Caco-2 (cell line): ENCODE data around the gene FMOD. TPM values are rescaled to one million over a fixed set of nuclear protein-coding genes. Genes with fewer than 3 reads are reported as not detected.

Source experiments
- BruUV-seq: library from RNA; stranded (reverse); fragments of 400-500 nt; replicated peaks from 2 replicates; lab custom pipeline; 2021; lab: Mats Ljungman, UMichigan
- CTCF ChIA-PET: fragments of 300-600 bp; sonication (Branson Sonifier 250); formaldehyde crosslinking; loops from one replicate; lab custom pipeline; 2022; ENCODE audit warnings: antibody characterized with exemption; lab: Charles Lee
- POLR2A ChIA-PET: fragments of 300-600 bp; sonication (Branson Sonifier 250); formaldehyde crosslinking; loops from one replicate; lab custom pipeline; 2022; ENCODE audit warnings: antibody characterized with exemption; lab: Charles Lee
- DNase-seq, 2 experiments: peaks; one replicate each; pipeline versions ENCODE4 v3.0.0 to v3.0.0-alpha.2; 2020 to 2022
- H3K27me3 ChIP-seq: replicated peaks from 2 replicates; pipeline ENCODE4 v1.6.0; 2011; ENCODE audit warnings: low read length; ENCODE audit not compliant: control insufficient read depth, insufficient read depth
- H3K36me3 ChIP-seq: 2 replicates; pipeline ENCODE4 v1.5.1; 2011; ENCODE audit warnings: low read length; ENCODE audit not compliant: control insufficient read depth, insufficient read depth
- H3K4me1 ChIP-seq: fragments of 250-450 bp; sonication (Bioruptor Pico); 2 replicates; pipeline ENCODE4 v1.5.1; 2020; ENCODE audit warnings: mild to moderate bottlenecking
- H3K4me3 ChIP-seq: 2 replicates; pipeline ENCODE4 v1.5.1; 2011; ENCODE audit warnings: low read depth, mild to moderate bottlenecking, control low read depth, low read length
- H3K9me3 ChIP-seq: fragments of 250-450 bp; sonication (Bioruptor Pico); 2 replicates; pipeline ENCODE4 v1.5.1; 2020; ENCODE audit warnings: mild to moderate bottlenecking, moderate library complexity
- H3K27ac Mint-ChIP-seq: one replicate; pipeline ENCODE4 v1.8.0; 2022; ENCODE audit warnings: mixed read lengths; ENCODE audit not compliant: unreplicated experiment
- H3K27me3 Mint-ChIP-seq: one replicate; pipeline ENCODE4 v1.8.0; 2022; ENCODE audit warnings: mixed read lengths; ENCODE audit not compliant: insufficient read depth, unreplicated experiment
- H3K36me3 Mint-ChIP-seq: one replicate; pipeline ENCODE4 v1.8.0; 2022; ENCODE audit warnings: mild to moderate bottlenecking, mixed read lengths; ENCODE audit not compliant: insufficient read depth, unreplicated experiment
- H3K4me1 Mint-ChIP-seq: one replicate; pipeline ENCODE4 v1.8.0; 2022; ENCODE audit warnings: low read depth, mixed read lengths; ENCODE audit not compliant: unreplicated experiment
- H3K4me3 Mint-ChIP-seq: one replicate; pipeline ENCODE4 v1.8.0; 2022; ENCODE audit warnings: mild to moderate bottlenecking, moderate library complexity, mixed read lengths; ENCODE audit not compliant: unreplicated experiment
- H3K9me3 Mint-ChIP-seq: one replicate; pipeline ENCODE4 v1.8.0; 2022; ENCODE audit warnings: mixed read lengths; ENCODE audit not compliant: unreplicated experiment
- intact Hi-C: fragments of 100-400 bp; cut with micrococcal nuclease; formaldehyde crosslinking; loops from one replicate; pipeline ENCODE4 v1.10.0; 2022; ENCODE audit not compliant: unreplicated experiment
- total RNA-seq: library from RNA; stranded (reverse); gene quantifications from 2 replicates; pipeline ENCODE4 v1.2.3, GENCODE V29; 2022
- TF ChIP-seq, protein P1 (sequence below), 2 experiments: fragments of 200-600 bp in 1 of 2; IDR thresholded peaks; 1 replicate in 1 of 2; 2 replicates in 1 of 2; pipeline versions ENCODE4 v1.5.1 to v1.8.0; 2011 to 2022; ENCODE audit warnings: antibody characterized with exemption in 1 of 2, control low read depth in 1 of 2, inconsistent platforms in 1 of 2, low read depth in 1 of 2, low read length in 1 of 2, mild to moderate bottlenecking in 1 of 2, moderate library complexity in 1 of 2; ENCODE audit not compliant: insufficient read depth in 1 of 2, severe bottlenecking in 1 of 2, unreplicated experiment in 1 of 2

The FMOD gene
- total RNA-seq, 1 experiment from 2014 or later, result 32.6 TPM

DNA sequence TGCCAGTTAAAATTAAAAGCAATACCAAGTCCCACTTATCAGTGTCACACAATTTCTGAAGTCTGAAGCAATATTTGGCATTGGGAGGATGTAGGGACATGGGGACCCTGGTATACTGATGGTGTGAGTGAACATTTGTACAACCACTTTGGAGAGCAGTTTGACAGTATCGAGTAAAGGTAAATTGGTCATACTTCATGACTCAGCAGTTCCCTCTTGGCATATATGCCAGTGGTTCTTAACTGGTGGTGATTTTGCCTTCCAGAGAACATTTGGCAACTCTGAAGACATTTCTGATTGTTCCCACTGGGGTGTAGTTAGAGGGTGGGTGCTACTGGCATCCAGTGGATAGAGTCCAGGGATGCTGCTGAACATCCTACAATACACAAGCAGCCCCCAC lies 19.7 kb downstream of the FMOD start:
- TF ChIP-seq, protein P1, sequence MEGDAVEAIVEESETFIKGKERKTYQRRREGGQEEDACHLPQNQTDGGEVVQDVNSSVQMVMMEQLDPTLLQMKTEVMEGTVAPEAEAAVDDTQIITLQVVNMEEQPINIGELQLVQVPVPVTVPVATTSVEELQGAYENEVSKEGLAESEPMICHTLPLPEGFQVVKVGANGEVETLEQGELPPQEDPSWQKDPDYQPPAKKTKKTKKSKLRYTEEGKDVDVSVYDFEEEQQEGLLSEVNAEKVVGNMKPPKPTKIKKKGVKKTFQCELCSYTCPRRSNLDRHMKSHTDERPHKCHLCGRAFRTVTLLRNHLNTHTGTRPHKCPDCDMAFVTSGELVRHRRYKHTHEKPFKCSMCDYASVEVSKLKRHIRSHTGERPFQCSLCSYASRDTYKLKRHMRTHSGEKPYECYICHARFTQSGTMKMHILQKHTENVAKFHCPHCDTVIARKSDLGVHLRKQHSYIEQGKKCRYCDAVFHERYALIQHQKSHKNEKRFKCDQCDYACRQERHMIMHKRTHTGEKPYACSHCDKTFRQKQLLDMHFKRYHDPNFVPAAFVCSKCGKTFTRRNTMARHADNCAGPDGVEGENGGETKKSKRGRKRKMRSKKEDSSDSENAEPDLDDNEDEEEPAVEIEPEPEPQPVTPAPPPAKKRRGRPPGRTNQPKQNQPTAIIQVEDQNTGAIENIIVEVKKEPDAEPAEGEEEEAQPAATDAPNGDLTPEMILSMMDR (IDR thresholded peaks at IDR 0.05; ENCODE audit: insufficient read depth in 1 of 2, low read depth in 1 of 2, low read length in 1 of 2, severe bottlenecking in 1 of 2, unreplicated experiment in 1 of 2), result no peak
- H3K9me3 Mint-ChIP-seq, result no peaks in the 10 kb centered on the region
- ChIA-PET CTCF (interaction anchor here (0.6 to 1.1 kb wide), 2 partner anchors 58 to 343 kb away, joined by 3 to 5 read pairs; no protein-coding TSS in a partner anchor), POLR2A (no interaction called here)
- Histone ChIP-seq H3K4me1 (peaks cover 13% of the 10 kb centered on the region; the same call in 1 of the 2 replicates), H3K4me3 (no peak overlapping the region), H3K9me3 (no peaks in the 10 kb centered on the region), H3K36me3 (no peaks in the 10 kb centered on the region), H3K27me3 (no peaks in the 10 kb centered on the region)
- H3K4me3 Mint-ChIP-seq, result no peak overlapping the region
- H3K27ac Mint-ChIP-seq, result no peak overlapping the region
- BruUV-seq, result no TSS peak
- peaks cover 9% of the 10 kb centered on the region for H3K4me1 Mint-ChIP-seq
- H3K36me3 Mint-ChIP-seq, result peaks cover 14% of the 10 kb centered on the region
- H3K27me3 Mint-ChIP-seq, result peaks cover 2% of the 10 kb centered on the region
- DNase-seq, result no peak
- intact Hi-C loops, result no loop called here

DNA sequence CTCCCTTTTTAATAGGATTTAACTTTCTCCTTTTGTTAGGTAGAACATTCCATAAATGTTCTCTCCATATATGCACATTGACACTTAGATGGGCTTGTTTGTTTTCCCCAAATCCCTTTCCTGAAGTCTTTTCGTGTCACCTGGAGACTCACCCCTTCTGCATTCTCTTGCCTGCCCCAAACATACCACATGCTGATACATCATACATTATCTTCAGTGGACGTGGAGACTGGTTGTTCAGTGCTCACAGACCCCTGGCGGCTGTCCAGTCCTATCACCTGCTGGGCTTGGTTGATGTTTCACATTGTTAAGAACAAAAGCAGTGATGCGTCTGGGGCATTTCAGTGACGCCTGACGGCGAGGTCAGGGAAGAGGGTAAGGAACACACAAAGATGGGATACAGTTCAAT lies 22.2 kb downstream of the FMOD start:
- peaks cover 2% of the 10 kb centered on the region for H3K27me3 Mint-ChIP-seq
- no peaks in the 10 kb centered on the region for H3K9me3 ChIP-seq
- H3K27ac Mint-ChIP-seq, result peak overlapping the region; percentile 12
- POLR2A ChIA-PET, result no interaction called here
- no peaks in the 10 kb centered on the region for H3K27me3 ChIP-seq
- H3K4me3 ChIP-seq, result no peak overlapping the region
- H3K4me1 Mint-ChIP-seq, result peaks cover 9% of the 10 kb centered on the region
- DNase-seq, result peak in 1 of 2 experiments; percentile 45
- CTCF ChIA-PET, result interaction anchor here (1.8 kb wide), 1 partner anchor 23 kb away, joined by 19 read pairs; the partner anchor contains the start of gene BTG2
- intact Hi-C loops, result loop anchor here (10.0 kb wide), 1 partner anchor 294 kb away; no protein-coding TSS in a partner anchor
- H3K36me3 ChIP-seq, result no peaks in the 10 kb centered on the region
- H3K4me3 Mint-ChIP-seq, result peak overlapping the region; percentile 85
- no peaks in the 10 kb centered on the region for H3K9me3 Mint-ChIP-seq
- TF ChIP-seq, protein P1 (IDR thresholded peaks at IDR 0.05; ENCODE audit: insufficient read depth in 1 of 2, low read depth in 1 of 2, low read length in 1 of 2, severe bottlenecking in 1 of 2, unreplicated experiment in 1 of 2), result peak; percentile 27 to 40
- no TSS peak for BruUV-seq
- peaks cover 14% of the 10 kb centered on the region for H3K36me3 Mint-ChIP-seq
- H3K4me1 ChIP-seq, result peaks cover 13% of the 10 kb centered on the region; the same call in 1 of the 2 replicates

DNA sequence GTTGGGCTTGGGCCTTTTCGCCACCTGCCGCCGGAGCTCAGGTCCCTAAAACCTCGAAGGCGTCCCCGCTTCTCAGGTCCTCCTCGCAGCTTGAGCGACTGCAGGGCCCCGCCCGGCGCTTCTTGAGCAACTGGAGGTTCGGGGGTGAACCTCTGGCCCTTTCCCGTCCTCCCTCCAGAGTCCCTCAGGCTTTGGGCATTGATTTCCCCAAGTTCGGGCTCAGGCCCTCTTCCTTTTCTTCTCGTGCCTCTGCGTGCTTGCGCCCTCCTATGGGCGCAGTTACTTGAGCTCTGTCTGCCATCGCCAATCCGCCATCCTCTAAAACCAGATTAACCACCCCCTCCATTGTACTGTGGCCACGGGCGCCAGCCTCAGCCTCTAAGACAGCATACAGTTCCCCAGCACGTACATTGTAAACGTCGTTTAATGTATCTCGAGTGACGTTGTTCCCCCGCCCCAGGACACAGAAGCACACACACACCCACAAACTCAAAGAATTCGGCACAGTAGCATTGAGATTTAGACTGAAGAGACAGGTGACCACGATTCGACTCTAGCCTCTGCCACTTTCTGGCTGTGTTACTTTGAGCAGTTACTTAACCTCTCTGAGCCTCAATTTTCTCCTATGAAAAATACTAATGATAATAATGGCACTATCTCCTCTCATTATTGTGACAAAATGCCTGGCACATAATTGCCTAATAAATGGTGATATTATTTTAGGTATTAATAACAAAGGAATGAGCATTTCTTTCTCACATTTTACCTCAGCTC lies 23.1 kb downstream of the FMOD start:
- peaks cover 14% of the 10 kb centered on the region for H3K36me3 Mint-ChIP-seq
- no peaks in the 10 kb centered on the region for H3K9me3 ChIP-seq
- ChIA-PET CTCF (interaction anchor here (0.6 to 2.3 kb wide), 23 partner anchors 8 to 287 kb away, joined by 3 to 61 read pairs (median 5); partner anchors contain the start of genes BTG2, FMOD and PRELP), POLR2A (interaction anchor here (0.5 to 2.3 kb wide), 12 partner anchors 8 to 466 kb away, joined by 3 to 20 read pairs (median 4); partner anchors contain the start of genes BTG2 and TMEM183A)
- TF ChIP-seq, protein P1 (IDR thresholded peaks at IDR 0.05; ENCODE audit: insufficient read depth in 1 of 2, low read depth in 1 of 2, low read length in 1 of 2, severe bottlenecking in 1 of 2, unreplicated experiment in 1 of 2), result peak; percentile 17 to 43
- peak overlapping the region; percentile 85 for H3K4me3 Mint-ChIP-seq
- no peaks in the 10 kb centered on the region for H3K36me3 ChIP-seq
- peak in 1 of 2 experiments; percentile 73 for DNase-seq
- peak overlapping the region; percentile 32 for H3K4me3 ChIP-seq
- H3K27me3 Mint-ChIP-seq, result peaks cover 6% of the 10 kb centered on the region
- peak overlapping the region; percentile 92 for H3K27ac Mint-ChIP-seq
- intact Hi-C loops, result loop anchor here (1.0 to 10.0 kb wide), 4 partner anchors 23 to 293 kb away; partner anchors contain the start of gene BTG2
- H3K9me3 Mint-ChIP-seq, result no peaks in the 10 kb centered on the region
- H3K27me3 ChIP-seq, result no peaks in the 10 kb centered on the region
- H3K4me1 ChIP-seq, result peaks cover 13% of the 10 kb centered on the region; the same call in 1 of the 2 replicates
- BruUV-seq, result TSS peak; percentile 89
- peaks cover 9% of the 10 kb centered on the region for H3K4me1 Mint-ChIP-seq
